H1 (cell line): Measurements from ENCODE around the gene TRPC4. TPM values are rescaled to one million over a fixed set of nuclear protein-coding genes. Genes with fewer than 3 reads are reported as not detected.

Experiments
- CTCF ChIA-PET: fragments of 300-600 bp; sonication (Branson Sonifier 250); formaldehyde crosslinking; loops from one replicate; lab custom pipeline; 2021; ENCODE audit not compliant: partially characterized antibody; lab: Charles Lee
- POLR2A ChIA-PET: fragments of 300-600 bp; sonication (Branson Sonifier 250); formaldehyde crosslinking; loops from one replicate; lab custom pipeline; 2021; ENCODE audit warnings: inconsistent platforms; ENCODE audit not compliant: partially characterized antibody; lab: Charles Lee
- DNase-seq, 2 experiments: peaks; one replicate each; pipeline versions ENCODE4 v3.0.0 to v3.0.0-alpha.2; 2010 to 2022; ENCODE audit warnings: low spot score in 2 of 2, low read depth in 1 of 2, mixed read lengths in 1 of 2
- FAIRE-seq: peaks from 2 replicates; lab custom pipeline; 2011; peaks lifted over from hg19 to GRCh38; lab: Jason Lieb, UNC
- H2AFZ ChIP-seq: 2 replicates; pipeline ENCODE4 v1.8.1; 2012; ENCODE audit warnings: low read length, inconsistent platforms
- H2AK5ac ChIP-seq: 2 replicates; pipeline ENCODE4 v1.6.1; 2013; ENCODE audit warnings: low read depth, low read length
- H2BK120ac ChIP-seq: replicated peaks from 2 replicates; pipeline ENCODE3; 2013; ENCODE audit warnings: low read depth, low read length, inconsistent platforms
- H2BK12ac ChIP-seq: 2 replicates; pipeline ENCODE4 v1.6.1; 2013; ENCODE audit warnings: low read depth, low read length
- H2BK15ac ChIP-seq: 2 replicates; pipeline ENCODE4 v1.6.1; 2013; ENCODE audit warnings: low read length
- H2BK20ac ChIP-seq: 2 replicates; pipeline ENCODE4 v1.6.1; 2013; ENCODE audit warnings: low read length
- H2BK5ac ChIP-seq: 2 replicates; pipeline ENCODE4 v1.6.1; 2013; ENCODE audit warnings: low read depth, low read length
- H3K14ac ChIP-seq: 2 replicates; pipeline ENCODE4 v1.6.1; 2013; ENCODE audit warnings: inconsistent platforms; ENCODE audit not compliant: insufficient read length
- H3K18ac ChIP-seq: 2 replicates; pipeline ENCODE4 v1.6.1; 2013; ENCODE audit warnings: low read length; ENCODE audit errors: extremely low read depth
- H3K23ac ChIP-seq: 2 replicates; pipeline ENCODE4 v1.6.1; 2013; ENCODE audit warnings: inconsistent platforms; ENCODE audit not compliant: insufficient read length
- H3K23me2 ChIP-seq: 2 replicates; pipeline ENCODE4 v1.6.1; 2013; ENCODE audit warnings: low read depth, low read length
- H3K27ac ChIP-seq: 2 replicates; pipeline ENCODE4 v1.6.1; 2011; ENCODE audit warnings: low read depth, low read length, inconsistent platforms
- H3K27me3 ChIP-seq, 4 experiments: replicated peaks in 1 of 4; 1 replicate in 1 of 4; 2 replicates in 3 of 4; pipeline versions ENCODE4 v1.6.1 to v1.8.1; 2011 to 2013; ENCODE audit warnings: low read length in 3 of 4, mild to moderate bottlenecking in 3 of 4, inconsistent platforms in 2 of 4, mixed read lengths in 2 of 4, moderate library complexity in 1 of 4; ENCODE audit not compliant: control insufficient read depth in 3 of 4, insufficient read depth in 3 of 4; ENCODE audit errors: extremely low read depth in 1 of 4
- H3K36me3 ChIP-seq, 4 experiments: 2 replicates each; pipeline versions ENCODE4 v1.6.1 to v1.8.1; 2011 to 2013; ENCODE audit warnings: mild to moderate bottlenecking in 4 of 4, low read length in 3 of 4, moderate library complexity in 2 of 4, control low read depth in 1 of 4, inconsistent platforms in 1 of 4; ENCODE audit not compliant: insufficient read depth in 4 of 4, control insufficient read depth in 2 of 4
- H3K4ac ChIP-seq: replicated peaks from 2 replicates; pipeline ENCODE3; 2013; ENCODE audit warnings: low read length, low read depth, mixed read lengths, inconsistent platforms; ENCODE audit not compliant: insufficient read length
- H3K4me1 ChIP-seq, 4 experiments: replicated peaks in 1 of 4; 1 replicate in 1 of 4; 2 replicates in 3 of 4; pipeline versions ENCODE4 v1.6.1 to v1.8.1; 2011 to 2013; ENCODE audit warnings: low read length in 3 of 4, inconsistent platforms in 2 of 4, mixed read lengths in 1 of 4; ENCODE audit not compliant: insufficient read depth in 4 of 4, control insufficient read depth in 3 of 4
- H3K4me2 ChIP-seq, 2 experiments: 2 replicates each; pipeline versions ENCODE4 v1.6.1 to v1.8.1; 2011 to 2013; ENCODE audit warnings: low read depth in 2 of 2, low read length in 2 of 2, control low read depth in 1 of 2, inconsistent platforms in 1 of 2, mild to moderate bottlenecking in 1 of 2; ENCODE audit not compliant: insufficient read depth in 1 of 2
- H3K4me3 ChIP-seq, 4 experiments: fragments of 200-600, 300-600 bp in 1 of 4; sonication (generic), shearing (Covaris generic), sonication (Bioruptor Twin) in 1 of 4; 2 replicates each; pipeline versions ENCODE4 v1.5.1 to v1.8.1; 2011 to 2016; ENCODE audit warnings: low read length in 4 of 4, low read depth in 3 of 4, control low read depth in 2 of 4, inconsistent platforms in 2 of 4, mild to moderate bottlenecking in 2 of 4, mixed read lengths in 1 of 4, moderate library complexity in 1 of 4; ENCODE audit not compliant: insufficient read depth in 2 of 4; ENCODE audit errors: extremely low read depth in 1 of 4
- H3K56ac ChIP-seq: replicated peaks from 2 replicates; pipeline ENCODE3; 2013; ENCODE audit warnings: low read depth, mild to moderate bottlenecking, mixed read lengths, low read length, inconsistent platforms; ENCODE audit not compliant: insufficient read length
- H3K79me1 ChIP-seq: 2 replicates; pipeline ENCODE4 v1.6.1; 2013; ENCODE audit warnings: low read depth, low read length, control low read depth
- H3K79me2 ChIP-seq, 2 experiments: 2 replicates each; pipeline versions ENCODE4 v1.6.1 to v1.8.1; 2012 to 2013; ENCODE audit warnings: low read length in 2 of 2, mild to moderate bottlenecking in 2 of 2, inconsistent platforms in 1 of 2; ENCODE audit not compliant: insufficient read depth in 2 of 2, control insufficient read depth in 1 of 2
- H3K9ac ChIP-seq, 4 experiments: replicated peaks in 1 of 4; 1 replicate in 1 of 4; 2 replicates in 3 of 4; pipeline versions ENCODE4 v1.6.1 to v1.8.1; 2011 to 2013; ENCODE audit warnings: low read depth in 3 of 4, low read length in 3 of 4, control low read depth in 2 of 4, mild to moderate bottlenecking in 2 of 4, moderate library complexity in 2 of 4, inconsistent platforms in 1 of 4; ENCODE audit errors: extremely low read depth in 1 of 4
- H3K9me3 ChIP-seq, 2 experiments: 2 replicates each; pipeline versions ENCODE4 v1.6.1 to v1.8.1; 2012 to 2013; ENCODE audit warnings: mild to moderate bottlenecking in 2 of 2, moderate library complexity in 2 of 2, control low read depth in 1 of 2, inconsistent platforms in 1 of 2, low read depth in 1 of 2, low read length in 1 of 2, mixed read lengths in 1 of 2; ENCODE audit not compliant: insufficient read depth in 2 of 2
- H4K20me1 ChIP-seq, 2 experiments: replicated peaks in 1 of 2; 2 replicates each; pipeline versions ENCODE3 to v1.8.1; 2011 to 2013; ENCODE audit warnings: inconsistent platforms in 2 of 2, low read length in 2 of 2, mild to moderate bottlenecking in 1 of 2; ENCODE audit not compliant: insufficient read depth in 2 of 2, control insufficient read depth in 1 of 2
- H4K5ac ChIP-seq: 2 replicates; pipeline ENCODE4 v1.6.1; 2013; ENCODE audit warnings: low read length, low read depth, mixed read lengths, inconsistent platforms; ENCODE audit not compliant: insufficient read length
- H4K8ac ChIP-seq: 2 replicates; pipeline ENCODE4 v1.8.0; 2013; ENCODE audit warnings: mild to moderate bottlenecking, moderate library complexity, low read length, inconsistent platforms; ENCODE audit not compliant: insufficient read depth; ENCODE audit errors: extremely low read depth
- H4K91ac ChIP-seq: replicated peaks from 2 replicates; pipeline ENCODE3; 2013; ENCODE audit warnings: low read length, mixed read lengths, inconsistent platforms; ENCODE audit not compliant: insufficient read length
- HDAC6 ChIP-seq: IDR thresholded peaks from one replicate; pipeline ENCODE4 v1.7.1; 2012; ENCODE audit warnings: low read depth, mild to moderate bottlenecking, inconsistent platforms, low read length, moderate library complexity
- WGBS, 2 experiments: shearing (Covaris generic) in 1 of 2; methylation state at CpG; one replicate each; pipeline versions ENCODE4 v1.1.6 to v1.1.7; 2013 to 2015; ENCODE audit warnings: low lambda C conversion rate in 2 of 2, mixed read lengths in 2 of 2, inconsistent platforms in 1 of 2, low coverage in 1 of 2, missing lambda C conversion rate in 1 of 2; ENCODE audit not compliant: insufficient replicate concordance in 2 of 2, insufficient coverage in 1 of 2, insufficient read length in 1 of 2; ENCODE audit errors: extremely low coverage in 1 of 2, missing lambda C conversion rate in 1 of 2; 5-methylcytosine and 5-hydroxymethylcytosine counted together
- polyA plus RNA-seq, 7 experiments: library from polyadenylated mRNA; depleted of rRNA in 3 of 7; stranded (reverse) in 5 of 7; unstranded in 2 of 7; fragments of >200 nt in 5 of 7; fragments of 200-250 nt in 2 of 7; gene quantifications; 1 replicate in 5 of 7; 2 replicates in 1 of 7; 4 replicates in 1 of 7; pipeline versions ENCODE4 v1.2.1 to v1.2.3, GENCODE V29; 2011 to 2013; ENCODE audit warnings: missing spikeins in 2 of 7, mixed read lengths in 2 of 7
- total RNA-seq: library from RNA; stranded (reverse); fragmentation: NEBNext Ultra II Directional; extraction: Animal tissue kit (Norgen Biotek cat#: 25700); gene quantifications from 2 replicates; pipeline ENCODE4 v1.2.1, GENCODE V29; 2021

TRPC4 gene
- total and polyA plus RNA-seq, 2 of the 8 experiments (the other 6 are each of a cell fraction or from before 2014, with no cell fraction given), result 12.3 to 14.7 TPM

GRCh38 chr13:37662624-37663023, 206.9 kb downstream of the TRPC4 start:
- CTCF ChIA-PET, result interaction anchor here (0.7 kb wide), 1 partner anchor 14 kb away, joined by 4 read pairs; no protein-coding TSS in a partner anchor
- TF ChIP-seq HDAC6, result no peak

More at GRCh38 chr13:37662624-37663023, 206.9 kb downstream of the TRPC4 start:
- Histone ChIP-seq H3K9me3 (no peaks in the 10 kb centered on the region), H2AK5ac (no peak overlapping the region), H4K20me1 (no peaks in the 10 kb centered on the region), H4K8ac (no peak overlapping the region), H3K14ac (no peak overlapping the region), H3K4ac (no peak overlapping the region), H2BK20ac (no peak overlapping the region), H3K23me2 (no peaks in the 10 kb centered on the region; the same call in 1 of the 2 replicates), H2BK120ac (no peak overlapping the region), H3K18ac (no peak overlapping the region), H3K4me3 (no peak overlapping the region), H3K23ac (no peak overlapping the region), H3K79me1 (no peaks in the 10 kb centered on the region), H3K79me2 (no peaks in the 10 kb centered on the region), H3K27ac (no peak overlapping the region), H2AFZ (no peak overlapping the region), H2BK12ac (no peak overlapping the region), H3K4me1 (peaks cover 0 to 3% (median 0%) of the 10 kb centered on the region in 4 experiments; a peak in 1 of 7 replicates), H3K27me3 (no peaks in the 10 kb centered on the region), H3K36me3 (no peaks in the 10 kb centered on the region; a peak in 2 of 8 replicates), H3K4me2 (no peak overlapping the region), H3K56ac (no peak overlapping the region), H2BK5ac (no peak overlapping the region), H4K91ac (no peak overlapping the region), H3K9ac (no peak overlapping the region), H2BK15ac (no peak overlapping the region), H4K5ac (no peak overlapping the region)
- DNase-seq (no peak), FAIRE-seq (no peak)
- POLR2A ChIA-PET, result no interaction called here
- WGBS, 2 experiments, result 90% methylated on average over 3 of the region's 3 CpGs; no CpG with 5 or more reads in 1 of the 2 experiments
